ENCODE results near the gene ELL2.

- TF ChIP-seq CTCF (IDR thresholded peaks at IDR 0.05), result no peak
- no peak for TF ChIP-seq POLR2A (IDR thresholded peaks at IDR 0.05)
- peak in 1 of 2 donors; percentile 72 for TF ChIP-seq EP300 (IDR thresholded peaks at IDR 0.05)
Observed at GRCh38 chr5:95843733-95844223, 117.9 kb downstream of the ELL2 start.
